ENCODE results near the gene ANKRD12.

- TF ChIP-seq POLR2AphosphoS5 (IDR thresholded peaks at IDR 0.05; ENCODE audit: borderline replicate concordance, low read depth, low read length) (no peak), EZH2 (IDR thresholded peaks at IDR 0.05) (no peak)
These were observed 86.8 kb downstream of the ANKRD12 start for GRCh38 chr18:9223356-9223755.
